GM18873 (cell line): ENCODE results near the gene ARL2BP.
"Not testable (repeated sequence)": the region's sequence is repeated elsewhere in the genome, so short reads cannot be mapped to it uniquely, and the experiment has no call there.

ENCODE experiments used
- ATAC-seq: cut with Tn5 transposase; IDR thresholded peaks from one replicate; pipeline ENCODE4 v1.9.1; 2021; ENCODE audit warnings: mild to moderate bottlenecking, moderate library complexity, moderate number of reproducible peaks; ENCODE audit not compliant: unreplicated experiment, low FRiP score

ARL2BP gene

GRCh38 chr16:57262841-57263540, 17.9 kb downstream of the ARL2BP start:
- ATAC-seq: no peak

DNA sequence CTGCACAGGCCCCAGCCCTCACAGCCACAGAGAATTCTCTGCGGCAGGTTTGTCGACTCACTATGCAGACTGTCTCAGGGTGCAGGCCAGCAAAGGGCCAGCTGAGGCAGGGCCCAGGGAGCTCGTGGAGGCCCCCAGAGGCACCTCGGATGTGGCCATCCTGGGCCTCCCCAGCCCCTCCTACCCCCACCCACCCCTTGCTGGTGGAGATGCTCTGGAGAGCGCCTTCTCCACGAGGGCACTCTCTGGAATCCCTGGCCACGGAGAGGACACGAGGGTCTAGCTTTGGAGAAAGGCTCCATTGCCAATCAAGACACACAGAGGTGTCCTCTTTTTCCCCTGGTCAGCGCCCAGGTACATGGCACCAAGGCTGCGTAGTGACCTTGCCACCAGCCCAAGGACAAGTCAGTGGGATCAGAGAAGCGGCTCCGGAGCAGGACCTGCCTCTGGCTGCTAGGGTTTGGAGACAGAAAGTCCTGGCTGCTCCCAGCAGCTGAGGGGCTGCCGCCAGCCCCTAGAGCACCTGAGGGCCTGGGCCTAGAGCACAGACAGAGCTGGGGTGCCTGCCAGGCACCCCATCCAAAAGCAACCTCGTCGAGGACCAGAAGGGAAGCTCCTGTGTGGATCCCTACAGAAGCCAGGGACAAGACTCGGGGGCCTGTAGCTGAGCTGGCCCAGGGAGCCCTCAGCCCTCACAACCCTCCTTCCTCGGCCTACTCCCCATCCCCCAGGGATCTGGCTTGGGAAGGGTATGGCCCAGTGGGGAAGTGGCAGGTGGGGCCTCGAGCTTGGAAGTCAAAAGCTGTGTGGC, 18.7 kb downstream of the ARL2BP start:
- no peak for ATAC-seq

GRCh38 chr16:57264381-57264780, 19.3 kb downstream of the ARL2BP start:
- ATAC-seq: no peak

DNA sequence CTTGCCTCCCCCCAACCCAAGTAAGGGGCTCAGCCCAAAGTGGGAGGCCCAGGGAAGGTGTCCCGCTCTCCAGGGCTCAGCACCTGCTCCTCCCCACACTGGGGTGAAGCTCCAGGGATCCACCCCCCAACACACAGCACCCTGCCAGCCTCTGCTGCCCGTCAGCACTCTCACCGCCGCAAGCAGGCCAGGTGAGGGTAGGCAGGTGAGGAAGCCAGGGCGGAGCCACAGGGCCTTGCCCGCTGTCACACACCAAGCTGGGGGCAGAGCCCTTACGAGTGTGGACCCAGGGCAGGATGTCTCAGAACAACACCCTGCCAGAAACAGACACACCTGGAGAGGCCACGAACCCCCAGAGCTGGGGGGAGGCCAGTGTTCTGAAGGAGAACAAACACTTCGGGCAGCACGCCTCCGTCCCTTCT, 19.9 kb downstream of the ARL2BP start:
- no peak for ATAC-seq

GRCh38 chr16:57265850-57266530, 20.9 kb downstream of the ARL2BP start:
- no peak for ATAC-seq

- no peak for ATAC-seq
These were observed 21.6 kb downstream of the ARL2BP start for GRCh38 chr16:57266531-57267260.

- ATAC-seq: not testable (repeated sequence)
These were observed 22.3 kb downstream of the ARL2BP start for GRCh38 chr16:57267343-57267742.

DNA sequence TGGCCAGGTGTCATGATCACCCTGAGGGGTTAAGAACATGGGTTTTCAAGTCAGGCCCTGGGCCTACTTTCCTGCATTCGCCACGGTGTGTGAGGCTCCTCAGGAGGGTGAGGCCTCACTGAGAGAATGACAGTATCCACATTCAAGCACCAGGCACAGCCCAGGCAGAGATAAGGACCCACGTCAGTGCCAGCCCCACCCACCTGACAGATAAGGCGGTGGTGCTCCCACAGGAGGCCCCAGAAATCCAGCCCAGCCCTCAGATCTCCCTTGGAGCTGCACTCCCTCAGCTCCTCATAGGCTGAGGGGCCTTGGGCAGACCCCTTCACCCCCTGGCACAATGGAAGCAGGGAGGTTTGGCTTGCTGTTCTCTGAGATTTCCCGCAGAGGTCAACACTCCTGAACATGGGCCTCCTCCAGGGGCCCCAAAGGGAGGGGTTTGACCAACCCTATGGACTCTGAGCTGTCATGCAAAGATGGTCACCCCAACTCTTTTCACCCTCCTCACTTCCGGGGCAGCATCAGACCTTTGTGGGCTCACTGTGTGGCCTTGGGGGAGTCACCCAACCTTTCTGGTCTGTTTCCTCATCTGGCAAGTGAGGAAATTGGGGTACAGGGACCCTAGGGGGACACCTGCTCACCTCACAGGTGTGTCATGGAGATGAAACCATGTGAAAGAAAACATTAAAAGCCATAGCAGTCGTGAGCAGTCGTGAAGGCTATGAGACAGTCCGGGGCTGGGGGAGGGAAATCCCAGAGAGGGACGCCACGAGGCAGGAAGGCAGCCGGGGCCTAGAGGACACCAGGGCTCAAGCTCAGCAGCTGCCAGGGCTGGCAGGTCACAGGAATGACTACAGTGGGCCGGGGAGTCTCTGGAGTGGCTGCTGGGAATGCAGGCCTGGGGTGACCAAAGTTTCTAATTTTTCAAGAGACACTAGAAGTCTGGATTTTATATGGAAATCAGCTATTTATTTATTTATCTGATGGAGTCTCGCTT, 24.0 kb downstream of the ARL2BP start:
- no peak for ATAC-seq

- ATAC-seq: no peak
These were observed 25.4 kb downstream of the ARL2BP start for GRCh38 chr16:57270221-57271062.

DNA sequence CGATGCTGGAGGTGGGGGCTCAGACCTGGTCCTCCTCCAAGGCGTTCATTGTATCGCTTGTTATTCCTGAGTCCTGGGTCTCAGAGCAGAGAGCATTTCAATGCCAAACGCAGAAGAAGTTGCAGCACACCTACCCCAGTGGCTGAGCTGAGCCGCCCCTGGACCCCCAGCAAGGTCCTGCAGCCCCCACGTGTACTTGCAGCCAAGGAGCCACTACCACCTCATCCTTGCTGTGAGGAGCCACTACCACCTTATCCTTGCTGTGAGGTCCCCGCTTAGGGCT, 25.9 kb downstream of the ARL2BP start:
- no peak for ATAC-seq

- no peak for ATAC-seq
These were observed 26.9 kb downstream of the ARL2BP start for GRCh38 chr16:57271867-57272495.

- ATAC-seq: no peak
These were observed 28.3 kb downstream of the ARL2BP start for GRCh38 chr16:57273359-57273758.

DNA sequence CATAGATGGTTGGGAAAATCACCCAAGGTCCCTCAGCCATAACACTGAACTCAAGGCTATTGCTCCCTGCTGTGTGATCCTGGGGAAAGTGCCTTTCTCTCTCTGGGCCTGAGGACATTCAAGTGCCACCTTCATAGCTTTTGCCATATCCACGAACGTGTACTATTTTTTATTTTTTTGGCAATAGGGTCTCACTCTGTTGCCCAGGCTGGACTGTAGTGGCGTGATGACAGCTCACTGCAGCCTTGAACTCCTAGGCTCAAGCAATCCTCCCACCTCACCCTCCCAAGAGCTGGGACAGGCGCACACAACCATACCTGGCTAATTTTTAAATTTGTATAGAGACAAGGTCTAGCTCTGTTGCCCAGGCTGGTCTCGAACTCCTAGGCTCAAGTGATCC, 28.8 kb downstream of the ARL2BP start:
- ATAC-seq: no peak

DNA sequence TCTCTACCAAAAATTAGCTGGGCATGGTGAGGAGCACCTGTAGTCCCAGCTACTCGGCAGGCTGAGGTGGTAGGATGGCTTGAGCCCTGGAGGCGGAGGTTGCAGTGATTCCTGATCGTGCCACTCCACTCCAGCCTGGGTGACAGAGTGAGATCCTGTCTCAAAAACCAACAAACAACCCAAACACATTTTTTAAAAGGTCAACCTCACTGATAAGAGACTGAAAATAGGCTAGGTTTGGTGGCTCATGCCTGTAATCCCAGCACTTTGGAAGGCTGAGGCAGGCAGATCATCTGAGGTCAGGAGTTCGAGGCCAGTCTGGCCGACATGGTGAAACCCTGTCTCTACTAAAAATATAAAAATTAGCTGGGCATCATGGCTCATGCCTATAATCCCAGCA, 30.9 kb downstream of the ARL2BP start:
- not testable (repeated sequence) for ATAC-seq

DNA sequence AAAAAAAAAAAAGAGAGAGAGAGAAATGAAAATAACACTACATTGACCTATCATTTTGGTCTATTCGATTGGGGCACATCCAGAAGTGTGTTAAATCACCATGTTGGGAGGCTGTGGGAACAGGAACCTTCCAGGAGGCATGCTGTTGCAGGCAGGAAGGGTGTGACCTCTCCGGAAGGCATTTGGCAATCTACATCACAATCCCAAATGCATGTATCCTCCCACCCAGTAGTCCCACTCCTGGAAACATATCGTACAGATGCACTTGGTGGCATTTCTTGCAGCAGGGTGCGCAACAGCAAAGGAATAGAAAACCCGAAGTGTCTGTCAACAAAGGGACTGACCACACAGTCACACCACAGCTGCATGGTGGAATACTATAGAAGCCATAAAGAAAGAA, 31.5 kb downstream of the ARL2BP start:
- ATAC-seq: no peak

DNA sequence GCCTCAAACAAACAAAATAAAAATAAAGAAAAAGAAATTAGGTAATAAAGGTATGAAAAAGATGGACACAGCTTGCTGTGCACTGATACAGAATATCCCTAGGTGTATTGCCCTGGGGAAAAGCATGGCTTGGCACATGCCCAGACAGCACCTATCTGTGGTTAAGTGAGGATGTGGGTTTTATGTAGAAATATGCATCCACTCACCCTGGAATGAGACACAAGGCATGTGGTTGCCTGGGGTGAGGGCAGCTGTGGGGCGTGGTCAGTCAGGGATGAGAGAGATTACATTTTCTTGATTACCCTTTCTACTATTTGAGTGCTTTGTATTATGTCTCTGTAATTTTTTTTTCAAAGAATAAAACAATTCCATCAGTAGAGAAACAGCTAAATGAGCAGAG, 32.5 kb downstream of the ARL2BP start:
- ATAC-seq: no peak

GRCh38 chr16:57278494-57278893, 33.4 kb downstream of the ARL2BP start:
- no peak for ATAC-seq
